ENCODE measurements around the gene TUBB. TPM values are rescaled to one million over a fixed set of nuclear protein-coding genes. Genes with fewer than 3 reads are reported as not detected.
A peak's percentile ranks its signal among the peaks of the same experiment; 100 is the strongest.

Gene TUBB
- total and polyA plus RNA-seq, 9 of the 15 experiments (the other 6 are each of a cell fraction or from before 2014, with no cell fraction given): 971 to 2,870 (median 1,478) TPM

- peak; percentile 58 for TF ChIP-seq E2F8 (IDR thresholded peaks at IDR 0.05; ENCODE audit: low read depth, partially characterized antibody)
- peak; percentile 65 for TF ChIP-seq SUPT5H (IDR thresholded peaks at IDR 0.05)
- no peak for TF ChIP-seq PHB (CRISPR knock-in tag; IDR thresholded peaks at IDR 0.05)
- TF ChIP-seq MYBL2 (IDR thresholded peaks at IDR 0.05; ENCODE audit: low read depth): no peak
- TF ChIP-seq MYBL2 (CRISPR knock-in tag; IDR thresholded peaks at IDR 0.05; ENCODE audit: borderline replicate concordance): no peak
- TF ChIP-seq REST (IDR thresholded peaks at IDR 0.05; ENCODE audit: borderline replicate concordance): no peak
- no peak for TF ChIP-seq REST (CRISPR knock-in tag; IDR thresholded peaks at IDR 0.05; ENCODE audit: low read depth)
- TF ChIP-seq ZNF445 (CRISPR knock-in tag; IDR thresholded peaks at IDR 0.05; ENCODE audit: low read depth): no peak
- TF ChIP-seq CLOCK (CRISPR knock-in tag; IDR thresholded peaks at IDR 0.05; ENCODE audit: borderline replicate concordance): 0 out of 2 replicates have a peak, but pooled peaks have one; percentile 31
- TF ChIP-seq GTF2E2 (tag; IDR thresholded peaks at IDR 0.05): no peak
- TF ChIP-seq DPF2 (IDR thresholded peaks at IDR 0.05): no peak
- TF ChIP-seq SMARCE1 (IDR thresholded peaks at IDR 0.05): no peak; the same call in 1 of the 2 replicates
- TF ChIP-seq MTF1 (CRISPR knock-in tag; IDR thresholded peaks at IDR 0.05; ENCODE audit: borderline replicate concordance): no peak
- no peak for TF ChIP-seq ZNF583 (CRISPR knock-in tag; IDR thresholded peaks at IDR 0.05)
- TF ChIP-seq MTA2 (IDR thresholded peaks at IDR 0.05; ENCODE audit: low read depth): no peak
- no peak for TF ChIP-seq PTRF (tag; IDR thresholded peaks at IDR 0.05)
Measured at GRCh38 chr6:30690403-30691207, 29.5 kb upstream of the TUBB start, which contains the start of gene NRM (continued).

Measured in K562 (cell line).